Keratinocyte (primary cell): ENCODE results near the gene RAB3B.

Experiments
- CTCF ChIP-seq, 3 experiments: IDR thresholded peaks in 1 of 3; conservative IDR thresholded peaks in 1 of 3; optimal IDR thresholded peaks in 1 of 3; 2 replicates in 2 of 3; 3 replicates in 1 of 3; pipeline versions ENCODE3 to v1.5.1; 2011; ENCODE audit warnings: low read length in 3 of 3, mild to moderate bottlenecking in 3 of 3, moderate library complexity in 2 of 3, control low read depth in 1 of 3, inconsistent platforms in 1 of 3; ENCODE audit not compliant: insufficient read depth in 2 of 3; ENCODE audit errors: extremely low read depth in 1 of 3
- EZH2 ChIP-seq: IDR thresholded peaks from one replicate; pipeline ENCODE4 v1.6.1; 2012; ENCODE audit warnings: inconsistent platforms, mild to moderate bottlenecking, low read length, moderate library complexity

- TF ChIP-seq CTCF (optimal IDR thresholded peaks at IDR 0.05 in 1 of 3, IDR thresholded peaks at IDR 0.05 in 1 of 3, conservative IDR thresholded peaks at IDR 0.05 in 1 of 3; ENCODE audit: extremely low read depth in 1 of 3, insufficient read depth in 2 of 3, low read length in 3 of 3) (no peak), EZH2 (no peak)
These were observed 21.9 kb downstream of the RAB3B start for GRCh38 chr1:51968632-51969031.
